NB4 (cell line): ENCODE results near the gene CAMTA1.

Source experiments
- POLR2A ChIP-seq: IDR thresholded peaks from 2 replicates; pipeline ENCODE4 v1.6.1; 2011; ENCODE audit warnings: mild to moderate bottlenecking; ENCODE audit not compliant: insufficient read length; ENCODE audit errors: extremely low read depth
- TF ChIP-seq, protein P1 (sequence below): IDR thresholded peaks from one replicate; pipeline ENCODE4 v1.5.1; 2012; ENCODE audit warnings: low read depth, low read length

DNA sequence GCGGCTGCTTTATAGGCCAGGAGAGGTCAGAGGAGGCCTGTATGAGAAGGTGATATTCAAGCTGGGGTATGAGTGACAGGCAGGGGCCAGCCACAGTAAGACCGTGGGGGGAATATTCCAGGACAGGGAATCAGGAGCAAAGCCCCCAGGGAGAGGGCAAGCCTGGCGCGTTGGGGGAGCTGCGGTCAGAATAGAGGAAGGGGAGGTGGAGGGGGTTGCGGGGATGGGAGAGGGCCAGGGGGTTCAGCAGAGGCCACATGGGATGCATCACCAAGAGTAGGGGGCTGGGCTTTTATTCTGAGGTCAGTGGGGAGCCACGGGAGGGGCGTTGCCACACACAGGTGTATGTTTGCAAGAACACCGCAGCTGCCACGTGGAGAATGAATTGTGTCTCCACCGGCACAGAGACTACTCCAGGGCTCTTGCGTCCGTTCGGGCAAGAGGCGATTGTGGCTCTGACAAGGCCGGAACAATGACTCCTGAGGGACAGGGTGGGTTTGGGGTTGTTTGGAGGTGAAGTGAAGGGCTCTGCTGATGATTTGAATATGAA lies 901.1 kb downstream of the CAMTA1 start:
- no peak for TF ChIP-seq POLR2A
- TF ChIP-seq, protein P1, sequence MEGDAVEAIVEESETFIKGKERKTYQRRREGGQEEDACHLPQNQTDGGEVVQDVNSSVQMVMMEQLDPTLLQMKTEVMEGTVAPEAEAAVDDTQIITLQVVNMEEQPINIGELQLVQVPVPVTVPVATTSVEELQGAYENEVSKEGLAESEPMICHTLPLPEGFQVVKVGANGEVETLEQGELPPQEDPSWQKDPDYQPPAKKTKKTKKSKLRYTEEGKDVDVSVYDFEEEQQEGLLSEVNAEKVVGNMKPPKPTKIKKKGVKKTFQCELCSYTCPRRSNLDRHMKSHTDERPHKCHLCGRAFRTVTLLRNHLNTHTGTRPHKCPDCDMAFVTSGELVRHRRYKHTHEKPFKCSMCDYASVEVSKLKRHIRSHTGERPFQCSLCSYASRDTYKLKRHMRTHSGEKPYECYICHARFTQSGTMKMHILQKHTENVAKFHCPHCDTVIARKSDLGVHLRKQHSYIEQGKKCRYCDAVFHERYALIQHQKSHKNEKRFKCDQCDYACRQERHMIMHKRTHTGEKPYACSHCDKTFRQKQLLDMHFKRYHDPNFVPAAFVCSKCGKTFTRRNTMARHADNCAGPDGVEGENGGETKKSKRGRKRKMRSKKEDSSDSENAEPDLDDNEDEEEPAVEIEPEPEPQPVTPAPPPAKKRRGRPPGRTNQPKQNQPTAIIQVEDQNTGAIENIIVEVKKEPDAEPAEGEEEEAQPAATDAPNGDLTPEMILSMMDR = no peak
